Measurements from ENCODE around the gene PAK5.

Gene PAK5

DNA sequence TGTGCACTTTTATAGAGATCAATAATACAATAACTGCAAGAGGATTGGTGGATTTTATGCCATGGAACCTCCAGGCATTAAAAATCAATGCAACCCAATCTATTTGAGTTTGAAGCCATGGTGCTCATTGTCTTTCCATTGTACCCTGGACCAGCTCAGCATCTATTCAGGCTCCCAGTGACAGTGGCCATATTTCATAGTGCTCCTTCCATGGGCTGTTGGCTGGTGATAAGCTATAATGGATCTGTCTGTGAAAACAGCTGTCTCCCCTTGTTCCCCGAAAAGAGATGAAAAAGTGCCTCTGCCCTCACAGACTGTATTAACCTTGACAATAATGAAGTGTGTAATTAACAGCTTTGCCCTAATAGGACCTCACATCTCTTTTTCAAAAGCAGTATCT lies 250.2 kb downstream of the PAK5 start:
- H3K79me2 ChIP-seq (ENCODE audit: control insufficient read depth, insufficient read depth, low read length, unreplicated experiment): no peaks in the 10 kb centered on the region
- no peak overlapping the region for H3K4me3 ChIP-seq (ENCODE audit: low read depth, low read length)
- H3K27ac ChIP-seq (ENCODE audit: low read depth, low read length): no peak overlapping the region
- H3K36me3 ChIP-seq (ENCODE audit: insufficient read depth, low read length): no peaks in the 10 kb centered on the region
- H3K27me3 ChIP-seq (ENCODE audit: insufficient read depth, low read length): peaks cover 20% of the 10 kb centered on the region
- H3K4me1 ChIP-seq (ENCODE audit: control insufficient read depth, insufficient read depth, low read length, unreplicated experiment): peaks cover 3% of the 10 kb centered on the region
- no peak overlapping the region for H2AFZ ChIP-seq (ENCODE audit: low read length, unreplicated experiment)

DNA sequence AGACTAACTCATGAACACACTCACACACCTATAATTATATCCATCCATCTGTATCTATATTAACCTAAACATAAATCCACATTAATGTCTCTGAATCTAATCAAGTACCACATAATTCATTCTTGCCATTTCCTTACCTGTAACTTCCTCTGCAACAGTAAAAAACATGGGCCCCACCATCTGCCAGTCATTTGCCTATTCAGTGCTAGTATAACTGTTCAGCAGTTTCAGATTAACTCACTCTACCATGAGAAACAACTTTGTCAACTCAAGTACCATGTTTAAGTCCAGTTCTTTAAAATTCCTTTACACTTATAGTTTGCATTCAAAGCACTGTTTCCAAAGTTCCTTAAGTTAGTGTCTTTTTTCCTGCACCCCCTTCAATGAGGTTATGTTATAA lies 255.7 kb downstream of the PAK5 start:
- Histone ChIP-seq H3K36me3 (ENCODE audit: insufficient read depth, low read length) (no peaks in the 10 kb centered on the region), H2AFZ (ENCODE audit: low read length, unreplicated experiment) (no peak overlapping the region), H3K27ac (ENCODE audit: low read depth, low read length) (no peak overlapping the region), H3K27me3 (ENCODE audit: insufficient read depth, low read length) (peaks cover 20% of the 10 kb centered on the region; the same call in 1 of the 2 replicates), H3K4me3 (ENCODE audit: low read depth, low read length) (no peak overlapping the region), H3K79me2 (ENCODE audit: control insufficient read depth, insufficient read depth, low read length, unreplicated experiment) (no peaks in the 10 kb centered on the region), H3K4me1 (ENCODE audit: control insufficient read depth, insufficient read depth, low read length, unreplicated experiment) (no peaks in the 10 kb centered on the region)

DNA sequence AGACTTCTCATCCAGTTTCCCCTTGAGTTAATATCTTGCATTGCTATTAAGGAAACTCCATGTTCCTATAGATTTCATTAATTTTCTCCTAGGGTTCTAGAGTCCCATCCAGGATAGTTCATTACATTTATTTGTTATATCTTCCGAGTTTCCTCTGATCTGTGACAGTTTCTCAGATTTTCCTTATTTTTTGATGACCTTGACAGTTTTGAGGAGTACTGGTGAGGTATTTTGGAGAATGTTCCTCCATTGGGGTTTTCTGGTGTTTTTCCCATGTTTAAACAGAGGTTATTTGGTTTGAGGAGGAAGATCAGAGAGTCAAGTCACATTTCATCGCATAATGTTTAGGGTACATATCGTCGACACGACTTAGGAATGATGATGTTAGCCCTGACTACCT lies 256.7 kb downstream of the PAK5 start:
- no peaks in the 10 kb centered on the region for H3K36me3 ChIP-seq (ENCODE audit: insufficient read depth, low read length)
- H3K27ac ChIP-seq (ENCODE audit: low read depth, low read length): no peak overlapping the region
- no peaks in the 10 kb centered on the region for H3K4me1 ChIP-seq (ENCODE audit: control insufficient read depth, insufficient read depth, low read length, unreplicated experiment)
- H3K79me2 ChIP-seq (ENCODE audit: control insufficient read depth, insufficient read depth, low read length, unreplicated experiment): no peaks in the 10 kb centered on the region
- no peak overlapping the region for H2AFZ ChIP-seq (ENCODE audit: low read length, unreplicated experiment)
- H3K27me3 ChIP-seq (ENCODE audit: insufficient read depth, low read length): peaks cover 28% of the 10 kb centered on the region; the same call in 1 of the 2 replicates
- H3K4me3 ChIP-seq (ENCODE audit: low read depth, low read length): no peak overlapping the region

GRCh38 chr20:9581509-9581908 lies 257.4 kb downstream of the PAK5 start:
- Histone ChIP-seq H3K27me3 (ENCODE audit: insufficient read depth, low read length) (peaks cover 32% of the 10 kb centered on the region; the same call in 1 of the 2 replicates), H3K4me3 (ENCODE audit: low read depth, low read length) (no peak overlapping the region), H2AFZ (ENCODE audit: low read length, unreplicated experiment) (no peak overlapping the region), H3K79me2 (ENCODE audit: control insufficient read depth, insufficient read depth, low read length, unreplicated experiment) (no peaks in the 10 kb centered on the region), H3K36me3 (ENCODE audit: insufficient read depth, low read length) (no peaks in the 10 kb centered on the region), H3K4me1 (ENCODE audit: control insufficient read depth, insufficient read depth, low read length, unreplicated experiment) (no peaks in the 10 kb centered on the region), H3K27ac (ENCODE audit: low read depth, low read length) (no peak overlapping the region)

DNA sequence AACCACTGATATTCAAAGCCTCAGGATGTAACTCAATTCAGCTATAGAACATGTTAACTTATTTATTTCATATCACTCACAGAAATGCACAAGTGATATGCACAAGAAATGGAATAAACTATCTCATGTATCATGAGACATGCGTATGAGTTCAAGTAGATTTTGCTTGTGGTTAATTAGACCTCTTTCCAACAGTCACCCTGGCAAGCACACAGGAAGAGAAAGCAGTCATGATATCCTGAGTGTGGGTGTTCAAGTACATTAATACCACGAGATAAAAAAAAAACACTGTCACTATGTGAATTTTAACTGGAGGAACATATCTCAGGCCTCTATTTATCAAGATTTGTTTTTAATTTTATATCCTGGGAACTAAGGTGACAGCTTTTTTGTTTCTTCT lies 260.3 kb downstream of the PAK5 start:
- no peak overlapping the region for H3K4me3 ChIP-seq (ENCODE audit: low read depth, low read length)
- H3K79me2 ChIP-seq (ENCODE audit: control insufficient read depth, insufficient read depth, low read length, unreplicated experiment): no peaks in the 10 kb centered on the region
- no peak overlapping the region for H2AFZ ChIP-seq (ENCODE audit: low read length, unreplicated experiment)
- no peaks in the 10 kb centered on the region for H3K4me1 ChIP-seq (ENCODE audit: control insufficient read depth, insufficient read depth, low read length, unreplicated experiment)
- H3K27me3 ChIP-seq (ENCODE audit: insufficient read depth, low read length): peaks cover 51% of the 10 kb centered on the region; the same call in 1 of the 2 replicates
- no peaks in the 10 kb centered on the region for H3K36me3 ChIP-seq (ENCODE audit: insufficient read depth, low read length)
- H3K27ac ChIP-seq (ENCODE audit: low read depth, low read length): no peak overlapping the region

- H2AFZ ChIP-seq (ENCODE audit: low read length, unreplicated experiment): no peak overlapping the region
- no peaks in the 10 kb centered on the region for H3K4me1 ChIP-seq (ENCODE audit: control insufficient read depth, insufficient read depth, low read length, unreplicated experiment)
- H3K4me3 ChIP-seq (ENCODE audit: low read depth, low read length): no peak overlapping the region
- no peaks in the 10 kb centered on the region for H3K36me3 ChIP-seq (ENCODE audit: insufficient read depth, low read length)
- H3K27me3 ChIP-seq (ENCODE audit: insufficient read depth, low read length): peaks cover 62% of the 10 kb centered on the region
- no peak overlapping the region for H3K27ac ChIP-seq (ENCODE audit: low read depth, low read length)
- no peaks in the 10 kb centered on the region for H3K79me2 ChIP-seq (ENCODE audit: control insufficient read depth, insufficient read depth, low read length, unreplicated experiment)
Observed at GRCh38 chr20:9577397-9577796, 261.5 kb downstream of the PAK5 start.

DNA sequence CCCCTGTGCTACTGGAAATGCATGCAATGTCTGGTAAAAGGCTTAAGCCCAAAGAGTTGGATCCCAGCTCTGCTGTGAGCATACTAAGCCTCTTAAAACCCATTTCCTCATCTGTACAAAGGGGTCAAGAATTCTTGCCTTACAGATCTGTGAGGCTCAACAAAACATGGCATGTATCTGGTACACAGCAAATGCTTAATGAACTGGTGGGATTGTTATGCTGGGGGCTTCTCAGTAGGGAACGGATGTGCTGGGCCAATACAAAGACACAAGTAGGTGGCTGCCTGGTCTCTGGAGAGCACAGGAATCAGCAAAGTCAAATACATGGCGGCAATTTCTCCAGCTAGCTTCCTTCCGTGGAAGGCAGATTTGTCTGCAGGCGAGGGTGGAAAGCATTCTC lies 262.2 kb downstream of the PAK5 start:
- Histone ChIP-seq H2AFZ (ENCODE audit: low read length, unreplicated experiment) (no peak overlapping the region), H3K4me3 (ENCODE audit: low read depth, low read length) (no peak overlapping the region), H3K27me3 (ENCODE audit: insufficient read depth, low read length) (peaks cover 64% of the 10 kb centered on the region), H3K79me2 (ENCODE audit: control insufficient read depth, insufficient read depth, low read length, unreplicated experiment) (no peaks in the 10 kb centered on the region), H3K36me3 (ENCODE audit: insufficient read depth, low read length) (no peaks in the 10 kb centered on the region), H3K27ac (ENCODE audit: low read depth, low read length) (no peak overlapping the region), H3K4me1 (ENCODE audit: control insufficient read depth, insufficient read depth, low read length, unreplicated experiment) (no peaks in the 10 kb centered on the region)

DNA sequence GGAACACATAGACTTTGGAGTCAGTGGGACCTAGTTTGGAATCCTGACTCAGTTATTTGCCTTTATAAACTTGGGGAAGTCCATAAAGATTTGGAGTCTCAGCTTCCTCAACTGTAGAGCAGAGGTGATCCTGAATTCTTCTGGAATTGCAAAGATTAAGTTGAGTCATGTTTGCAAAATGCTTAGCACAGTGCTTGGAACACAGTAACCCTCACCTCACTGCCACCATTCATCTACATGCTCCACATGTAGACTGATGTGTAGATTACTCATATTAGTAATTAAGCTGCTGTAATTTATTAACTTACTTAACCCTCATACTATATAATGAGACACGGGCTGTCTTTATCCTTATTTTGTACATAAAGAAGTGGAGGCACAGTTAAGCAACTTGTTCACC lies 263.0 kb downstream of the PAK5 start:
- Histone ChIP-seq H3K36me3 (ENCODE audit: insufficient read depth, low read length) (no peaks in the 10 kb centered on the region), H3K27ac (ENCODE audit: low read depth, low read length) (no peak overlapping the region), H3K79me2 (ENCODE audit: control insufficient read depth, insufficient read depth, low read length, unreplicated experiment) (no peaks in the 10 kb centered on the region), H2AFZ (ENCODE audit: low read length, unreplicated experiment) (no peak overlapping the region), H3K27me3 (ENCODE audit: insufficient read depth, low read length) (peaks cover 73% of the 10 kb centered on the region), H3K4me1 (ENCODE audit: control insufficient read depth, insufficient read depth, low read length, unreplicated experiment) (no peaks in the 10 kb centered on the region), H3K4me3 (ENCODE audit: low read depth, low read length) (no peak overlapping the region)

DNA sequence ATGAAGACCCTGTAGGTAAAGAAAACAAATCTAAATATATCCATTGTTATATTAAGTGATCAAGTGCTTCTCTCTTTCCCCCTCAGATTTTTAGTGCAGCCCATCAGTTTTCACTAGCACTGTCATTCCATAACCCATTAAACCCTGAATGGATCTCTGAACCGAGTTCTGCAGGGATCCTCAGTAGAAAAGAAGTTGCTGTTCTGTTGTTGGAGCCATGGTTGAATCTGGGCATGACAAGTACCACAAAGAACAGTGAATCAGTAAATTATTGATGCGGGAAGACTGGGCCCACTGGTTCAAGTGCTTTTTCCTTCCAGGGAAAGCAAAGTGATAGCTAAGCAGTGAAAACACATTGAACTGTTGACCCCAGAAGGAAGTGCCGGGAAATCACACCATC lies 264.1 kb downstream of the PAK5 start:
- Histone ChIP-seq H3K36me3 (ENCODE audit: insufficient read depth, low read length) (no peaks in the 10 kb centered on the region), H3K27me3 (ENCODE audit: insufficient read depth, low read length) (peaks cover 78% of the 10 kb centered on the region), H3K79me2 (ENCODE audit: control insufficient read depth, insufficient read depth, low read length, unreplicated experiment) (no peaks in the 10 kb centered on the region), H3K27ac (ENCODE audit: low read depth, low read length) (no peak overlapping the region), H3K4me1 (ENCODE audit: control insufficient read depth, insufficient read depth, low read length, unreplicated experiment) (no peaks in the 10 kb centered on the region), H2AFZ (ENCODE audit: low read length, unreplicated experiment) (no peak overlapping the region), H3K4me3 (ENCODE audit: low read depth, low read length) (no peak overlapping the region)

- H3K4me1 ChIP-seq (ENCODE audit: control insufficient read depth, insufficient read depth, low read length, unreplicated experiment): no peaks in the 10 kb centered on the region
- H3K4me3 ChIP-seq (ENCODE audit: low read depth, low read length): no peak overlapping the region
- H3K79me2 ChIP-seq (ENCODE audit: control insufficient read depth, insufficient read depth, low read length, unreplicated experiment): no peaks in the 10 kb centered on the region
- no peak overlapping the region for H2AFZ ChIP-seq (ENCODE audit: low read length, unreplicated experiment)
- H3K27me3 ChIP-seq (ENCODE audit: insufficient read depth, low read length): peaks cover 84% of the 10 kb centered on the region
- no peak overlapping the region for H3K27ac ChIP-seq (ENCODE audit: low read depth, low read length)
- no peaks in the 10 kb centered on the region for H3K36me3 ChIP-seq (ENCODE audit: insufficient read depth, low read length)
Observed at GRCh38 chr20:9574181-9574580, 264.7 kb downstream of the PAK5 start.

- H3K4me3 ChIP-seq (ENCODE audit: low read depth, low read length): no peak overlapping the region
- H2AFZ ChIP-seq (ENCODE audit: low read length, unreplicated experiment): no peak overlapping the region
- no peak overlapping the region for H3K27ac ChIP-seq (ENCODE audit: low read depth, low read length)
- no peaks in the 10 kb centered on the region for H3K4me1 ChIP-seq (ENCODE audit: control insufficient read depth, insufficient read depth, low read length, unreplicated experiment)
- H3K79me2 ChIP-seq (ENCODE audit: control insufficient read depth, insufficient read depth, low read length, unreplicated experiment): no peaks in the 10 kb centered on the region
- H3K27me3 ChIP-seq (ENCODE audit: insufficient read depth, low read length): peaks cover 89% of the 10 kb centered on the region
- H3K36me3 ChIP-seq (ENCODE audit: insufficient read depth, low read length): no peaks in the 10 kb centered on the region
Observed at GRCh38 chr20:9573335-9574151, 265.3 kb downstream of the PAK5 start.

Measured in ACC112 (cell line).